Activated CD4-positive, alpha-beta memory T cell treated with anti-CD3 and anti-CD28 coated beads for 36 hours (primary cell): ENCODE measurements around the gene CYP20A1. TPM values are rescaled to one million over a fixed set of nuclear protein-coding genes. Genes with fewer than 3 reads are reported as not detected.
"Not testable (repeated sequence)": the region's sequence is repeated elsewhere in the genome, so short reads cannot be mapped to it uniquely, and the experiment has no call there.

Source experiments
- CTCF ChIA-PET: fragments of 350-600 bp; sonication (Branson Sonifier 250); formaldehyde crosslinking; loops from one replicate; lab custom pipeline; 2021; ENCODE audit warnings: antibody characterized with exemption, inconsistent platforms; lab: Charles Lee
- POLR2A ChIA-PET: fragments of 350-600 bp; sonication (Branson Sonifier 250); formaldehyde crosslinking; loops from one replicate; lab custom pipeline; 2021; ENCODE audit warnings: antibody characterized with exemption; lab: Charles Lee
- DNase-seq: peaks from one replicate; pipeline ENCODE4 v3.0.0-alpha.2; 2020
- H3K27ac Mint-ChIP-seq: one replicate; pipeline ENCODE4 v1.8.0; 2021; ENCODE audit warnings: mixed read lengths
- H3K27me3 Mint-ChIP-seq: one replicate; pipeline ENCODE4 v1.8.0; 2021; ENCODE audit warnings: mixed read lengths
- H3K36me3 Mint-ChIP-seq: one replicate; pipeline ENCODE4 v1.8.0; 2021; ENCODE audit warnings: mixed read lengths
- H3K4me1 Mint-ChIP-seq: one replicate; pipeline ENCODE4 v1.8.0; 2021; ENCODE audit warnings: low read depth, mixed read lengths
- H3K4me3 Mint-ChIP-seq: one replicate; pipeline ENCODE4 v1.8.0; 2021; ENCODE audit warnings: mild to moderate bottlenecking, mixed read lengths
- H3K9me3 Mint-ChIP-seq: one replicate; pipeline ENCODE4 v1.8.0; 2021; ENCODE audit warnings: mixed read lengths
- intact Hi-C: fragments of 100-400 bp; cut with micrococcal nuclease; formaldehyde crosslinking; loops from one replicate; pipeline ENCODE4 v1.15.1; 2023
- total RNA-seq, 2 experiments: library from RNA; stranded (reverse); gene quantifications; one replicate each; pipeline ENCODE4 v1.2.3, GENCODE V29; 2021

Gene CYP20A1
- total RNA-seq, 2 experiments from 2014 or later, result 22.1 to 24.4 TPM

- peak overlapping the region; percentile 94 for H3K27ac Mint-ChIP-seq
- H3K4me3 Mint-ChIP-seq, result peak overlapping the region; percentile 86
- no peak for DNase-seq
- peaks cover 14% of the 10 kb centered on the region for H3K36me3 Mint-ChIP-seq
- no peaks in the 10 kb centered on the region for H3K27me3 Mint-ChIP-seq
- intact Hi-C loops, result loop anchor here (1.0 to 10.0 kb wide), 6 partner anchors 326 to 861 kb away; partner anchors contain the start of genes BMPR2, ICA1L and WDR12
- no peaks in the 10 kb centered on the region for H3K9me3 Mint-ChIP-seq
- POLR2A ChIA-PET, result interaction anchor here (1.2 to 1.7 kb wide), 3 partner anchors 327 to 697 kb away, joined by 3 to 16 read pairs (median 5); partner anchors contain the start of genes CARF and WDR12
- CTCF ChIA-PET, result interaction anchor here (0.6 to 2.6 kb wide), 4 partner anchors 11 to 1113 kb away, joined by 3 to 15 read pairs (median 6); partner anchors contain the start of gene WDR12
- peaks cover 26% of the 10 kb centered on the region for H3K4me1 Mint-ChIP-seq
Measured at GRCh38 chr2:203237346-203238238, 1.2 kb upstream of the CYP20A1 start.

GRCh38 chr2:203238292-203238703 lies 520 bp upstream of the CYP20A1 start:
- ChIA-PET POLR2A (interaction anchor here (1.2 to 1.7 kb wide), 3 partner anchors 327 to 696 kb away, joined by 3 to 16 read pairs (median 5); partner anchors contain the start of genes CARF and WDR12), CTCF (interaction anchor here (0.6 to 2.6 kb wide), 3 partner anchors 13 to 1113 kb away, joined by 3 to 15 read pairs (median 7); partner anchors contain the start of gene WDR12)
- Mint-ChIP-seq H3K9me3 (no peaks in the 10 kb centered on the region), H3K4me1 (peaks cover 31% of the 10 kb centered on the region), H3K27me3 (no peaks in the 10 kb centered on the region), H3K27ac (peak overlapping the region; percentile 94), H3K36me3 (peaks cover 17% of the 10 kb centered on the region), H3K4me3 (peak overlapping the region; percentile 86)
- intact Hi-C loops, result loop anchor here (1.0 to 10.0 kb wide), 6 partner anchors 327 to 861 kb away; partner anchors contain the start of genes BMPR2, ICA1L and WDR12
- no peak for DNase-seq

- peak overlapping the region; percentile 94 for H3K27ac Mint-ChIP-seq
- POLR2A ChIA-PET, result interaction anchor here (0.5 to 1.4 kb wide), 2 partner anchors 9 to 489 kb away, joined by 3 to 7 read pairs; no protein-coding TSS in a partner anchor
Measured at GRCh38 chr2:203240491-203240890, 1.7 kb downstream of the CYP20A1 start.

GRCh38 chr2:203242518-203242917 lies 3.7 kb downstream of the CYP20A1 start:
- Mint-ChIP-seq H3K4me1 (peaks cover 42% of the 10 kb centered on the region), H3K4me3 (no peak overlapping the region), H3K27me3 (no peaks in the 10 kb centered on the region), H3K36me3 (peaks cover 33% of the 10 kb centered on the region), H3K9me3 (no peaks in the 10 kb centered on the region), H3K27ac (no peak overlapping the region)
- POLR2A ChIA-PET, result no interaction called here
- intact Hi-C loops, result no loop called here
- CTCF ChIA-PET, result no interaction called here
- DNase-seq, result peak; percentile 16

More at GRCh38 chr2:203240491-203240890, 1.7 kb downstream of the CYP20A1 start:
- H3K36me3 Mint-ChIP-seq, result peaks cover 27% of the 10 kb centered on the region
- intact Hi-C loops, result no loop called here
- H3K27me3 Mint-ChIP-seq, result no peaks in the 10 kb centered on the region
- H3K4me1 Mint-ChIP-seq, result peaks cover 39% of the 10 kb centered on the region
- DNase-seq, result no peak
- no peaks in the 10 kb centered on the region for H3K9me3 Mint-ChIP-seq
- H3K4me3 Mint-ChIP-seq, result peak overlapping the region; percentile 86
- CTCF ChIA-PET, result interaction anchor here (2.6 kb wide), 1 partner anchor 15 kb away, joined by 15 read pairs; no protein-coding TSS in a partner anchor

GRCh38 chr2:203246646-203247045 lies 7.8 kb downstream of the CYP20A1 start:
- Mint-ChIP-seq H3K27ac (no peak overlapping the region), H3K4me1 (peaks cover 19% of the 10 kb centered on the region), H3K27me3 (no peaks in the 10 kb centered on the region), H3K36me3 (peaks cover 35% of the 10 kb centered on the region), H3K9me3 (no peaks in the 10 kb centered on the region), H3K4me3 (no peak overlapping the region)
- CTCF ChIA-PET, result interaction anchor here (0.8 kb wide), 1 partner anchor 851 kb away, joined by 3 read pairs; no protein-coding TSS in a partner anchor
- intact Hi-C loops, result no loop called here
- POLR2A ChIA-PET, result no interaction called here
- no peak for DNase-seq

GRCh38 chr2:203252818-203253217 lies 14.0 kb downstream of the CYP20A1 start:
- ChIA-PET CTCF (interaction anchor here (0.7 kb wide), 1 partner anchor 68 kb away, joined by 4 read pairs; no protein-coding TSS in a partner anchor), POLR2A (no interaction called here)
- no peaks in the 10 kb centered on the region for H3K27me3 Mint-ChIP-seq
- DNase-seq, result no peak
- peaks cover 43% of the 10 kb centered on the region for H3K36me3 Mint-ChIP-seq
- H3K9me3 Mint-ChIP-seq, result no peaks in the 10 kb centered on the region
- no peaks in the 10 kb centered on the region for H3K4me1 Mint-ChIP-seq
- no peak overlapping the region for H3K27ac Mint-ChIP-seq
- intact Hi-C loops, result no loop called here
- no peak overlapping the region for H3K4me3 Mint-ChIP-seq

GRCh38 chr2:203253422-203254095 lies 14.7 kb downstream of the CYP20A1 start:
- DNase-seq, H3K9me3 Mint-ChIP-seq, H3K27ac Mint-ChIP-seq, POLR2A ChIA-PET, H3K4me3 Mint-ChIP-seq, intact Hi-C loops, H3K4me1 Mint-ChIP-seq, H3K27me3 Mint-ChIP-seq: not testable (repeated sequence)
- CTCF ChIA-PET, result interaction anchor here (0.7 kb wide), 1 partner anchor 68 kb away, joined by 4 read pairs; no protein-coding TSS in a partner anchor
- peaks cover 45% of the 10 kb centered on the region for H3K36me3 Mint-ChIP-seq

GRCh38 chr2:203261326-203262159 lies 22.7 kb downstream of the CYP20A1 start:
- peaks cover 25% of the 10 kb centered on the region for H3K36me3 Mint-ChIP-seq
- H3K27ac Mint-ChIP-seq, result no peak overlapping the region
- no peaks in the 10 kb centered on the region for H3K9me3 Mint-ChIP-seq
- DNase-seq, result no peak
- intact Hi-C loops, result no loop called here
- H3K27me3 Mint-ChIP-seq, result no peaks in the 10 kb centered on the region
- POLR2A ChIA-PET, result no interaction called here
- CTCF ChIA-PET, result no interaction called here
- H3K4me3 Mint-ChIP-seq, result no peak overlapping the region
- H3K4me1 Mint-ChIP-seq, result peaks cover 10% of the 10 kb centered on the region

- no peak overlapping the region for H3K27ac Mint-ChIP-seq
- ChIA-PET POLR2A (no interaction called here), CTCF (interaction anchor here (0.6 kb wide), 1 partner anchor 66 kb away, joined by 3 read pairs; no protein-coding TSS in a partner anchor)
- no peak overlapping the region for H3K4me3 Mint-ChIP-seq
- peaks cover 21% of the 10 kb centered on the region for H3K36me3 Mint-ChIP-seq
- DNase-seq, result no peak
- intact Hi-C loops, result no loop called here
- H3K27me3 Mint-ChIP-seq, result no peaks in the 10 kb centered on the region
- H3K4me1 Mint-ChIP-seq, result no peaks in the 10 kb centered on the region
- no peaks in the 10 kb centered on the region for H3K9me3 Mint-ChIP-seq
Measured at GRCh38 chr2:203279288-203279687, 40.5 kb downstream of the CYP20A1 start.

GRCh38 chr2:203280428-203281064 lies 41.7 kb downstream of the CYP20A1 start:
- ChIA-PET POLR2A (no interaction called here), CTCF (interaction anchor here (1.2 kb wide), 1 partner anchor 535 kb away, joined by 5 read pairs; no protein-coding TSS in a partner anchor)
- Mint-ChIP-seq H3K36me3 (peaks cover 24% of the 10 kb centered on the region), H3K4me1 (no peaks in the 10 kb centered on the region), H3K9me3 (no peaks in the 10 kb centered on the region), H3K4me3 (no peak overlapping the region), H3K27ac (no peak overlapping the region), H3K27me3 (no peaks in the 10 kb centered on the region)
- intact Hi-C loops, result no loop called here
- DNase-seq, result no peak
